Measurements from ENCODE around the gene GPR132. TPM values are rescaled to one million over a fixed set of nuclear protein-coding genes. Genes with fewer than 3 reads are reported as not detected.

The GPR132 gene
- total and polyA plus RNA-seq, 4 donors, result 2.3 to 19.5 (median 5.7) TPM

DNA sequence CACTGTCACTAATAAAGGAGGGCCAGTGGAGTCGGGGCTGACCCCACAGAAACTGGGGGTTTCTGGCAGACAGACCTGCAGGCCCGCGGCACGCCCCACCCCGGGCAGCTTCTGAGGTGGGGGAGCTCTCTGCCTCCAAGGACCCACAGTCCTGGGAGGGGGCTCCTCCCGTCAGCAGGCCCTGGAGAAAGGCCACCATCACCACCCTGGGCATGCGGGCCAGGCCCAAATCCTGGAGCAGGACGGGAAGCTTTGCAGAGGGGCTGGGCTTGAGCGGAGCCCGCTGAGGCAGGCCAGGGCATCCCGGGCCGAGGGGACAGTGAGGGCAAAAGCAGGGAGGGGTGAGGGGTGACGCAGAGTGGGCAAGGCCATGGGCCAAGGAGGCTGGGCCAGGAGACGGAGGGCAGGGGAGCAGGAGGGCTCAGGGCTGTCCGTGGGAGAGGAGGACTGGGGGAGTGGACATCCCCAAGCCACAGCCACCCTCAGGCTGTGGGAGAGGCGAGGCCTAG, 11.1 kb upstream of the GPR132 start:
- no peaks in the 10 kb centered on the region for H3K27me3 ChIP-seq (ENCODE audit: control insufficient read depth in 3 of 3, insufficient read depth in 3 of 3, low read length in 2 of 3)
- H3K4me1 ChIP-seq (ENCODE audit: control insufficient read depth in 5 of 5, insufficient read depth in 5 of 5, low read length in 5 of 5), result peaks cover 0 to 22% (median 0%) of the 10 kb centered on the region in 5 donors
- no peaks in the 10 kb centered on the region for H3K9me3 ChIP-seq (ENCODE audit: control insufficient read depth in 4 of 4, insufficient read depth in 3 of 4, low read length in 3 of 4)
- H3K27ac ChIP-seq (ENCODE audit: low read depth in 1 of 2, low read length in 1 of 2), result no peak overlapping the region
- TF ChIP-seq, protein P1, sequence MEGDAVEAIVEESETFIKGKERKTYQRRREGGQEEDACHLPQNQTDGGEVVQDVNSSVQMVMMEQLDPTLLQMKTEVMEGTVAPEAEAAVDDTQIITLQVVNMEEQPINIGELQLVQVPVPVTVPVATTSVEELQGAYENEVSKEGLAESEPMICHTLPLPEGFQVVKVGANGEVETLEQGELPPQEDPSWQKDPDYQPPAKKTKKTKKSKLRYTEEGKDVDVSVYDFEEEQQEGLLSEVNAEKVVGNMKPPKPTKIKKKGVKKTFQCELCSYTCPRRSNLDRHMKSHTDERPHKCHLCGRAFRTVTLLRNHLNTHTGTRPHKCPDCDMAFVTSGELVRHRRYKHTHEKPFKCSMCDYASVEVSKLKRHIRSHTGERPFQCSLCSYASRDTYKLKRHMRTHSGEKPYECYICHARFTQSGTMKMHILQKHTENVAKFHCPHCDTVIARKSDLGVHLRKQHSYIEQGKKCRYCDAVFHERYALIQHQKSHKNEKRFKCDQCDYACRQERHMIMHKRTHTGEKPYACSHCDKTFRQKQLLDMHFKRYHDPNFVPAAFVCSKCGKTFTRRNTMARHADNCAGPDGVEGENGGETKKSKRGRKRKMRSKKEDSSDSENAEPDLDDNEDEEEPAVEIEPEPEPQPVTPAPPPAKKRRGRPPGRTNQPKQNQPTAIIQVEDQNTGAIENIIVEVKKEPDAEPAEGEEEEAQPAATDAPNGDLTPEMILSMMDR (IDR thresholded peaks at IDR 0.05; ENCODE audit: control extremely low read depth, extremely low read depth), result no peak
- ATAC-seq (ENCODE audit: insufficient read depth, low FRiP score) (no peak), DNase-seq (no peak)
- H3K9ac ChIP-seq (ENCODE audit: insufficient read depth in 1 of 2, low read length in 2 of 2), result no peak overlapping the region
- H3K4me3 ChIP-seq, result no peak overlapping the region
- H3K36me3 ChIP-seq (ENCODE audit: control insufficient read depth in 4 of 4, insufficient read depth in 4 of 4, low read length in 4 of 4), result no peaks in the 10 kb centered on the region
- WGBS, 2 donors, result 89 to 90% methylated on average over 16 of the region's 16 CpGs

DNA sequence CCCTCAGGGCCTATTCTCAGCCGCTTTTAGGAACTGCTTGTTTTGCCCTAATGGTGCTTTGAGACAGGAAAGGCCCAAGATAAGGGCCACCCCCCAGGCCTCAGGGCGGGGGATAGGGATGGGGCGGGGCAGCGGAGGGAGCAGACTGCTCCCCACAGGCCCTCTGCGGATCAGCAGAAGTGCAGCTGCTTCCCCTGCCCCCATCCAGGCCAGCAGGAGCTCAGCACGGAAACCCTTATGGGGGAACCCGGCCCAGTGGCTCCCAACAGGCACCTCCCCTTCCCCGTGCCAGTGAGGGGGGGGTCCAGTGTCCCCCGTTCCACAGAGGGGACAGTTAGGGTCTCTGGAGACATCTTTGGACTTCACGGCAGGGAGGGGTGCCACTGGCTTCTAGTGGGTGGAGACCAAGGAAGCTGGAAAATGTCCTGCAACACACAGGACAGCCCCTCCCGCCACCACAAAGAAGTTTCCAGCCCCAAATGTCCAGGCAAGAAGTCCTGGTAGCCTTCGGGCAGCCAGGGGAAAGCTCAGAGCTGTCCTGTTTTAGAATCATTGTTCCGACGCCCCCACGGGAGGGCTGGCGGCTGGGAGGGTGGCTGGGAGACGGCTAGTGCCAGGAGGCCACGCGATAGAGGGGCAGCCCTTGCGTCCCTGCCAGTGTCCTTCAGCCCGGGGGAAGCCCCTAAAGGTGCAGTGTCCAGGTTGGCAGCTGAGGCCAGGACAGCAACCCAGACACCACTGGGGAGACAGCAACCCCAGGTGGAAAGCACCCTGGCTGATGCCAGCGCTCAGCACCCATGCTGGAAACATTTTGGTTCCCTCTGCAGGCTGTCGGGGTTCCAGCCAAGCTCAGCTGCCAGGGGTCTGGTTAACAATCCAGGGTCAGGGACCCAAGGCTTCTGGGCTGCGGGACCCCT, 10.4 kb upstream of the GPR132 start:
- no peaks in the 10 kb centered on the region for H3K9me3 ChIP-seq (ENCODE audit: control insufficient read depth in 4 of 4, insufficient read depth in 3 of 4, low read length in 3 of 4)
- peak overlapping the region in 1 of 2 donors; percentile 61 for H3K9ac ChIP-seq (ENCODE audit: insufficient read depth in 1 of 2, low read length in 2 of 2)
- H3K27me3 ChIP-seq (ENCODE audit: control insufficient read depth in 3 of 3, insufficient read depth in 3 of 3, low read length in 2 of 3), result no peaks in the 10 kb centered on the region
- 30 to 32% methylated on average over 24 of the region's 24 CpGs for WGBS, 2 donors
- no peak overlapping the region for H3K4me3 ChIP-seq
- ATAC-seq (ENCODE audit: insufficient read depth, low FRiP score) (peak; percentile 58), DNase-seq (peak; percentile 77 to 91 (median 87))
- peaks cover 0 to 22% (median 0%) of the 10 kb centered on the region in 5 donors for H3K4me1 ChIP-seq (ENCODE audit: control insufficient read depth in 5 of 5, insufficient read depth in 5 of 5, low read length in 5 of 5)
- TF ChIP-seq, protein P1 (IDR thresholded peaks at IDR 0.05; ENCODE audit: control extremely low read depth, extremely low read depth), result no peak
- no peak overlapping the region for H3K27ac ChIP-seq (ENCODE audit: low read depth in 1 of 2, low read length in 1 of 2)
- no peaks in the 10 kb centered on the region for H3K36me3 ChIP-seq (ENCODE audit: control insufficient read depth in 4 of 4, insufficient read depth in 4 of 4, low read length in 4 of 4)

DNA sequence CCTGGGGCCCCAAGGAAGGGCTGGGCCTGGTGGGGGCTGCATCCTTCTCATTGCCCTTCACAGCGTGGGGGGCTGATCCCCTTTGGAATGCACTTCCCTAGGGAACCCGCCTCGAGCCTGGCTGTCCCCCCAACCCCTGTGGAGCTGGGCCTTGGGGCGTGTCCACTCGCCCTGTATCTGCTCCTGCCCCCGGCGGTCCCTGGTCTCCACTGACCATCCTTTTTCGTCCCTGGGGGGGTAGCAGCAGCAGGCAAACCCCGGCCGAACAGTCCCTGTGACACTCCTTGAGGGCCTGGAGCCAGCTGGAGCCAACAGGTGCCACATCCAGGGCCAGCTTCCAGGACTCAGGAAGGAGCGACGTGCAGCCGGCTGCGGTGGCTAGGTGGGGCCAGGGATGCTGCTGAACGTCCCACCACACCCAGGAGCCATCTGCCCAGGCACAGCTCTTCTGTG, 9.4 kb upstream of the GPR132 start:
- DNase-seq (no peak), ATAC-seq (ENCODE audit: insufficient read depth, low FRiP score) (no peak)
- no peaks in the 10 kb centered on the region for H3K36me3 ChIP-seq (ENCODE audit: control insufficient read depth in 4 of 4, insufficient read depth in 4 of 4, low read length in 4 of 4)
- no peak overlapping the region for H3K9ac ChIP-seq (ENCODE audit: insufficient read depth in 1 of 2, low read length in 2 of 2)
- 60 to 82% methylated on average over 13 to 15 of the region's 15 CpGs for WGBS, 2 donors
- H3K9me3 ChIP-seq (ENCODE audit: control insufficient read depth in 4 of 4, insufficient read depth in 3 of 4, low read length in 3 of 4), result no peaks in the 10 kb centered on the region
- no peak overlapping the region for H3K4me3 ChIP-seq
- TF ChIP-seq, protein P1 (IDR thresholded peaks at IDR 0.05; ENCODE audit: control extremely low read depth, extremely low read depth), result no peak
- no peaks in the 10 kb centered on the region for H3K27me3 ChIP-seq (ENCODE audit: control insufficient read depth in 3 of 3, insufficient read depth in 3 of 3, low read length in 2 of 3)
- H3K27ac ChIP-seq (ENCODE audit: low read depth in 1 of 2, low read length in 1 of 2), result no peak overlapping the region
- peaks cover 0 to 22% (median 0%) of the 10 kb centered on the region in 5 donors for H3K4me1 ChIP-seq (ENCODE audit: control insufficient read depth in 5 of 5, insufficient read depth in 5 of 5, low read length in 5 of 5)

Data from lung (tissue), 12 donors.